ENCODE results near the gene DPM2. TPM values are rescaled to one million over a fixed set of nuclear protein-coding genes. Genes with fewer than 3 reads are reported as not detected.

DPM2 gene, protein sequence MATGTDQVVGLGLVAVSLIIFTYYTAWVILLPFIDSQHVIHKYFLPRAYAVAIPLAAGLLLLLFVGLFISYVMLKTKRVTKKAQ
- total RNA-seq: 17.7 TPM

DNA sequence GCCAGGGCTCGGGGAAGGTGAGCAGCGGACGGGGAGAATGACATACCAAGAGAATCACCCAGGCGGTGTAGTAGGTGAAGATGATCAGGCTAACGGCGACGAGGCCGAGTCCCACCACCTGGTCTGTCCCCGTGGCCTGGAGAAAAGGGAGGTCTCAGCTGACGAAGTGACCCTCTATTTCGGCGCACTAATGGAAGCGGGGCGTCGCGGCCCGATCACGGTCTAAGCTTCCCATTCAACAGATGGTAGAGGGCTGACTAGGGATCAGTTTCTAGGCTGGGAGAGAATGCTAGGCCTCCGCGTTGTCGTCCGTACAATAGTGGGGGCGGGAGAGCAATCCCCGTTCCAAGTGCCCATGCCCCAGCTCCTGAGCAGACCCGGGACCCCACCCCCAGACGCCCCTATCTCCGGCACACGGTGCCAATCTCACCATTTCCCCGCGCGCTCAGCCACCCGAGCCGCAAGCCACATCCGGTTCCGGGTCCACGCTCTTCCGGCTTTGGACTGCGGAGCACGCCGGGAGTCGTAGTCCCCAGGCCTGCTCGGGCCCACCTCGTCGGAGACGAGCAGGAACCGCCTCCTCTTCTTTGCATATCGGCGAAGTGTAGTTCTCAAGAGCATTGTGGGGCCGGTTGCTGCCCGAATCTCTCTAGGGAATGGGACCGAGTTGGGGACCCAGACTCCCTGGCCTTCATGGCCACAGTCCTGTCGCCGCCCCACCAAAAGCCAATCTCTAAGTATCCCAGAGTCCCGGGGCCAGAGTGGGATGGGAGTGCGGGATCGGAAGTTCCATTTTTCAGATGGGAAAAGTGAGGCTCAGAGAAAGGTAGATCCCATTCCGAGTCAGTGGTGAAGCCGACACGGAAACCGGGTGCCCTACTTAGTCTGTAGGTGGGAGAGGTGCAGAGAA is at the start of gene DPM2:
Gene DPM2, minus strand, starts transcription at position 467 of the 910 bp plus-strand sequence. Its CDS starts 34 bp downstream, at position 433.
- TF ChIP-seq, protein P1, sequence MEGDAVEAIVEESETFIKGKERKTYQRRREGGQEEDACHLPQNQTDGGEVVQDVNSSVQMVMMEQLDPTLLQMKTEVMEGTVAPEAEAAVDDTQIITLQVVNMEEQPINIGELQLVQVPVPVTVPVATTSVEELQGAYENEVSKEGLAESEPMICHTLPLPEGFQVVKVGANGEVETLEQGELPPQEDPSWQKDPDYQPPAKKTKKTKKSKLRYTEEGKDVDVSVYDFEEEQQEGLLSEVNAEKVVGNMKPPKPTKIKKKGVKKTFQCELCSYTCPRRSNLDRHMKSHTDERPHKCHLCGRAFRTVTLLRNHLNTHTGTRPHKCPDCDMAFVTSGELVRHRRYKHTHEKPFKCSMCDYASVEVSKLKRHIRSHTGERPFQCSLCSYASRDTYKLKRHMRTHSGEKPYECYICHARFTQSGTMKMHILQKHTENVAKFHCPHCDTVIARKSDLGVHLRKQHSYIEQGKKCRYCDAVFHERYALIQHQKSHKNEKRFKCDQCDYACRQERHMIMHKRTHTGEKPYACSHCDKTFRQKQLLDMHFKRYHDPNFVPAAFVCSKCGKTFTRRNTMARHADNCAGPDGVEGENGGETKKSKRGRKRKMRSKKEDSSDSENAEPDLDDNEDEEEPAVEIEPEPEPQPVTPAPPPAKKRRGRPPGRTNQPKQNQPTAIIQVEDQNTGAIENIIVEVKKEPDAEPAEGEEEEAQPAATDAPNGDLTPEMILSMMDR (IDR thresholded peaks at IDR 0.05): no peak
- TF ChIP-seq POLR2AphosphoS5 (IDR thresholded peaks at IDR 0.05; ENCODE audit: insufficient read depth in 1 of 2, low read depth in 1 of 2): peak; percentile 84 to 87
- TF ChIP-seq POLR2A (IDR thresholded peaks at IDR 0.05): peak in 1 of 2 donors; percentile 14
- peaks cover 46% of the 10 kb centered on the region for H3K4me1 ChIP-seq
- no peaks in the 10 kb centered on the region for H3K9me3 ChIP-seq
- H3K36me3 ChIP-seq: peaks cover 0 to 11% of the 10 kb centered on the region in 2 donors
- H3K27ac ChIP-seq: peak within 1 kb of the TSS; percentile 78
- intact Hi-C loops (cut with DNase I): no loop called here
- H3K4me3 ChIP-seq: peak within 1 kb of the TSS; percentile 77 to 87
- H3K27me3 ChIP-seq: no peaks in the 10 kb centered on the region
- no peak for DNase-seq (ENCODE audit: extremely low spot score in 2 of 2)

DNA sequence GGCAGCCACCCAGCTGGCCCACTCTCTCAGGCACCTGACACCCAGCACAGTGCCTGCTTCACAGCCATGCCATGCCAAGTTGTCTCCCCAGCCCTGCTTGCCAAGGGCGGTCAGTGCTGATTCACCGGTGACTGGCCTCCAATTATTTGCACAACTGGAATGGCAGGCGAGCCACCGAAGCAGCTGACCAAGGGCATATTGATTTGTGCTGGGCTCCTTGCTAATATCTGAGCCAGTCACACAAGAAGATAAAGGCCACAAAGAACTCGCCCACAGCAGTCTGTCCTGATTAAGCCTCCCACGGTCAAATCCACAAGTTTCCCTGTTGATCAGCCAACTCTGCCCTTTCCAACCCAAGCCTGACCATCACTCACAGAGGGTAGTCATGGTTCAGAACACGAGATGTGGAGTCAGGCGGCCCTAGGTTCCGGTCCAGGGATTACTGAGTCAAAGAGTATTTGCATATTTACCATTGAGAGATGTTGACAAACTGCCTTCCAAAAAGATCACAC is 49.5 kb upstream of the DPM2 start:
- intact Hi-C loops (cut with DNase I): no loop called here

GRCh38 chr9:127985011-127985410 is 47.4 kb upstream of the DPM2 start:
- TF ChIP-seq POLR2AphosphoS5 (IDR thresholded peaks at IDR 0.05; ENCODE audit: insufficient read depth in 1 of 2, low read depth in 1 of 2) (no peak), POLR2A (IDR thresholded peaks at IDR 0.05) (no peak)
- TF ChIP-seq, protein P1 (IDR thresholded peaks at IDR 0.05): no peak
- Histone ChIP-seq H3K27me3 (no peaks in the 10 kb centered on the region), H3K4me1 (peaks cover 12% of the 10 kb centered on the region), H3K9me3 (no peaks in the 10 kb centered on the region), H3K27ac (no peak overlapping the region), H3K4me3 (no peak overlapping the region), H3K36me3 (no peaks in the 10 kb centered on the region)
- no peak for DNase-seq (ENCODE audit: extremely low spot score in 2 of 2)
- intact Hi-C loops (cut with DNase I): no loop called here

More for the DNA sequence above, 49.5 kb upstream of the DPM2 start:
- Histone ChIP-seq H3K27ac (no peak overlapping the region), H3K36me3 (no peaks in the 10 kb centered on the region), H3K9me3 (no peaks in the 10 kb centered on the region), H3K27me3 (no peaks in the 10 kb centered on the region), H3K4me3 (no peak overlapping the region), H3K4me1 (peaks cover 2% of the 10 kb centered on the region)
- no peak for TF ChIP-seq POLR2AphosphoS5 (IDR thresholded peaks at IDR 0.05; ENCODE audit: insufficient read depth in 1 of 2, low read depth in 1 of 2)
- no peak for TF ChIP-seq POLR2A (IDR thresholded peaks at IDR 0.05)
- TF ChIP-seq, protein P1 (IDR thresholded peaks at IDR 0.05): no peak
- no peak for DNase-seq (ENCODE audit: extremely low spot score in 2 of 2)

- Histone ChIP-seq H3K4me1 (peaks cover 22% of the 10 kb centered on the region), H3K27me3 (no peaks in the 10 kb centered on the region), H3K36me3 (no peaks in the 10 kb centered on the region), H3K27ac (peak overlapping the region; percentile 94), H3K4me3 (no peak overlapping the region), H3K9me3 (no peaks in the 10 kb centered on the region)
- intact Hi-C loops (cut with DNase I): loop anchor here (5.0 kb wide), 1 partner anchor 42 kb away; no protein-coding TSS in a partner anchor
- DNase-seq (ENCODE audit: extremely low spot score in 2 of 2): no peak
- TF ChIP-seq POLR2A (IDR thresholded peaks at IDR 0.05) (no peak), POLR2AphosphoS5 (IDR thresholded peaks at IDR 0.05; ENCODE audit: insufficient read depth in 1 of 2, low read depth in 1 of 2) (no peak)
- TF ChIP-seq, protein P1 (IDR thresholded peaks at IDR 0.05): no peak
These were observed 46.2 kb upstream of the DPM2 start for GRCh38 chr9:127983847-127984289.
